Right hindlimb (tissue), 1 donor: ENCODE measurements around the gene BCL2L12.

ENCODE experiments used
- DNase-seq: peaks from one replicate; pipeline ENCODE4 v3.0.0-alpha.2; 2018

The BCL2L12 gene

DNA sequence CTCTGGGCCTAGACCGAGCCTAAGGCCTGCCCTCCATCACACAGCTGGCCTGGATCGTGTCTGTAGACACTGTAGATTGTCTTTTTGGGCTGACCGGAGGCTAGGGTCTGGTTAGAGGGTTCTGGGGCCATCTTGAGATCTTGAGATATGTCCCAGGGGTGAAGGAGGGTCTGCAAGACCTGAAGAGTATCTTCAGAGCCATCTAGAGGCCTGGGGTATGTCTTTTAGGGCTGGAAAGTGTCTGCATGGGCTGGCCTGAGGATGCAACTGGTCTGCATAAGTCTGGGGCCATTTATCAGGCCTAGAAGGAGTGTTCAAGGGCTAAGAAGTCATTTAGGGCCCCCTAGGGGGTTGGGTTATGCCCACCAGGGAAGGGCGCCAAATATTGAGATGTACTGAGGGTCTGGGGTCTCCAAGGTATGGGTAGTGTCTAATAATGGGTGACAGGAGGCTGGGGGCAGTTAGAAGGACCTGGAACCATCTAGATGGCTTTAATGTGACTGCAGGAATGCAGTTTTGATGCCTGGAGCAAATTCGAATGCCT is 23.2 kb upstream of the BCL2L12 start:
- no peak for DNase-seq

DNA sequence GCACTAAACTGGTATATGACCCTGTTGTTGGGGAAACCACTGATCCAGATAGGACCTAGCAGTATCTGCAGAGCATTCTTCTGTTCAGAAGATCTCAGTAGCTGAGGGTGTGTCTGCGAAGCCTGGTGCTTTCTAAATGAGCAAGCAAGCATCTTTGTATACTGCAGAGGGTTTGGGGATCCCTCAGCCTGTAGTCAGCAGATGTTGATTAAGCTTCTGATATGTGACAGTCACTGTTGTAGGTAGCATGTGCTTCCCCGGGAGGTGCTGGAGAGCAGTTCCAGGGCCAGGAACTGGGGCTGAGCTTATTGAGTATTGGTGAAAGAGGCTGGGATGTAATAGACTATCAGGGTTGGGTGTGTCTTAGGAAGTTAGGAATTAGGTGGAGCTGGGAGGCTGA is 22.3 kb upstream of the BCL2L12 start:
- no peak for DNase-seq

DNA sequence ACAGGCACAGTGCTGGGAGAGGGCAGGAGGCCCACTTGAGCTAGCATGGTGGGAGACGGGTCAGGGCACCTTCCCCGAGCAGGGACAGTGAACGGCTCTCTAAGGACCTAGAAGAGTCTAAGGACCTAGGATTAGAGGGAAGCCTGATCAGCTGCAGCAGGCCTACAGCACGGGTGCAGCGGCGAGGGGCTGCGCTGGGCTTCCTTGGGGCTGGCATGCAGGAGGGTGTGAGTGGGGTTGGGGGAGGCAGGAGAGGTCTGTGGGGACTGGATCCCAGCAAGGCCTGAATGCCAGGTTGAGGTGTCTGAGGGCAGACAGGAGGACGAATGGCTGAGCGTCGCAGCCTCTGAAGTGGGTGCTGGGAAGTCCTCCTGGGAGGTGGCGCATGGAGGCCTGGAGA is 20.1 kb upstream of the BCL2L12 start:
- no peak for DNase-seq

DNA sequence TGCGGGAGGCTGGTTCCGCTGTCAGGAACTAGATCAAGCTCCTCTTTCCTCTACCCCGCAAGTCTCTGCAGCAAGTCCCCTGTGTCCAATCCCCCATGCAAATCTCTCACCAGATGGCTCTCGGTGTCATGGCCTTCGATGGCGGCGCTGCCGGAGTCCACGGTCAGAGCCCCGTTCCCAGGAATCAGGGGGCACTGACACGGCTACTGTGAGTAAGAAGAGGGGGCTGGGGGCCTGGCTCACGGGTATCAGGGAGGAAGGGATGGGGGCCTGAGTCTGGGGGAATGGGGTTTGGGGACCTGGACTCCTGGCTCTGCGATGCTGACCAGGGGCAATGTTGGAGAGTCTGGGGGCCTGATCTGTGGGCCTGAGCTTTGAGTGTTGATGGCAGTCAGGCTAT is 19.7 kb upstream of the BCL2L12 start:
- DNase-seq = no peak

DNA sequence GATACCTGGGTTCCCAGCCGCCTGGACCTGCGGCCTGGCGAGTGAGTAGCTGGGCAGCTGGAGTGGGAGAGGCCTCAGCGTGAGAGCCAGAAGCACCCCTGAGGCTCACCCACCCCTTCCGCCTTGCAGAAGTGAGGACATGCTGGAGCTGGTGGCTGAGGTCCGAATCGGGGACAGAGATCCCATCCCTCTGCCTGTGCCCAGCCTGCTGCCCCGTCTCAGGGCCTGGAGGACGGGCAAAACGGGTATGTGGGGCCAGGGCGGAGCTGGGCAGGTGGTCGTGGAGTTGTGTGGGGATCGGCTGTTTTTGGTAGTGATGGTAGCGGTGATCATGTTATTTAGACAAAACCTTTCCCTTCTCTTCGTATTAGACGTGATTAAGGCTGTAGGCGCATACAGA is 19.1 kb upstream of the BCL2L12 start:
- no peak for DNase-seq

DNA sequence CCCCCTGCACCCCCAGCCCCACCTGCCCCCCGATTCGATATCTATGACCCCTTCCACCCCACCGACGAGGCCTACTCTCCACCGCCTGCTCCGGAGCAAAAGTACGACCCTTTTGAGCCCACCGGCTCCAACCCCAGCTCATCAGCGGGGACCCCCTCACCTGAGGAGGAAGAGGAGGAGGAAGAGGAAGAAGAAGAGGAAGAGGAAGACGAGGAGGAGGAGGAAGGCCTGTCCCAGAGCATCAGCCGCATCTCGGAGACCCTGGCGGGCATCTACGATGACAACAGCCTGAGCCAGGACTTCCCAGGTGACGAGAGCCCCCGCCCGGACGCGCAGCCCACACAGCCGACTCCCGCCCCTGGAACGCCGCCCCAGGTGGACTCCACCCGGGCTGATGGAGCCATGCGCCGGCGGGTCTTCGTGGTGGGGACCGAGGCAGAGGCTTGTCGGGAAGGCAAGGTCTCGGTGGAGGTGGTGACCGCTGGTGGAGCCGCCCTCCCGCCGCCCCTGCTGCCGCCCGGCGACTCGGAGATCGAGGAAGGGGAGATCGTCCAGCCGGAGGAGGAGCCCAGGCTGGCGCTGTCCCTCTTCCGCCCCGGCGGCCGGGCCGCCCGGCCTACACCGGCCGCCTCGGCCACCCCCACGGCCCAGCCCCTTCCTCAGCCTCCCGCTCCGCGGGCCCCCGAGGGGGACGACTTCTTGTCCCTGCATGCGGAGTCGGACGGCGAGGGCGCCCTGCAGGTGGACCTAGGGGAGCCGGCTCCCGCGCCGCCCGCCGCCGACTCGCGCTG is 14.5 kb upstream of the BCL2L12 start:
- DNase-seq = no peak

DNA sequence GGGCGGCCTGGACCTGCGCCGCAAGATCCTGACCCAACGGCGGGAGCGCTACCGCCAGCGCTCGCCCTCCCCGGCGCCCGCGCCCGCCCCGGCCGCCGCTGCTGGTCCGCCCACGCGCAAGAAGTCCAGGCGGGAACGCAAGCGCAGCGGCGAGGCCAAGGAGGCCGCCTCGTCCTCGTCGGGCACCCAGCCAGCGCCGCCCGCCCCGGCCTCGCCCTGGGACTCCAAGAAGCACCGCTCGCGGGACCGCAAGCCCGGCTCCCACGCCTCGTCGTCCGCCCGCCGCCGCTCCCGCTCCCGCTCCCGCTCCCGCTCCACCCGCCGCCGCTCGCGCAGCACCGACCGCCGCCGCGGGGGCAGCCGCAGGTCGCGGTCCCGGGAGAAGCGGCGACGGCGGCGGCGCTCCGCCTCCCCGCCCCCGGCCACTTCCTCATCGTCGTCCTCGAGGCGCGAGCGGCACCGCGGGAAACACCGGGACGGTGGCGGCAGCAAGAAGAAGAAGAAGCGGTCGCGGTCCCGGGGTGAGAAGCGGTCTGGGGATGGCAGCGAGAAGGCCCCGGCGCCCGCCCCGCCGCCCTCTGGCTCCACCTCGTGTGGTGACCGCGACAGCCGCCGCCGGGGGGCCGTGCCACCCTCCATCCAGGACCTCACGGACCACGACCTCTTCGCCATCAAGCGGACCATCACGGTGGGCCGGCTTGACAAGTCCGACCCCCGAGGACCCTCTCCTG is 13.7 kb upstream of the BCL2L12 start:
- DNase-seq = no peak

DNA sequence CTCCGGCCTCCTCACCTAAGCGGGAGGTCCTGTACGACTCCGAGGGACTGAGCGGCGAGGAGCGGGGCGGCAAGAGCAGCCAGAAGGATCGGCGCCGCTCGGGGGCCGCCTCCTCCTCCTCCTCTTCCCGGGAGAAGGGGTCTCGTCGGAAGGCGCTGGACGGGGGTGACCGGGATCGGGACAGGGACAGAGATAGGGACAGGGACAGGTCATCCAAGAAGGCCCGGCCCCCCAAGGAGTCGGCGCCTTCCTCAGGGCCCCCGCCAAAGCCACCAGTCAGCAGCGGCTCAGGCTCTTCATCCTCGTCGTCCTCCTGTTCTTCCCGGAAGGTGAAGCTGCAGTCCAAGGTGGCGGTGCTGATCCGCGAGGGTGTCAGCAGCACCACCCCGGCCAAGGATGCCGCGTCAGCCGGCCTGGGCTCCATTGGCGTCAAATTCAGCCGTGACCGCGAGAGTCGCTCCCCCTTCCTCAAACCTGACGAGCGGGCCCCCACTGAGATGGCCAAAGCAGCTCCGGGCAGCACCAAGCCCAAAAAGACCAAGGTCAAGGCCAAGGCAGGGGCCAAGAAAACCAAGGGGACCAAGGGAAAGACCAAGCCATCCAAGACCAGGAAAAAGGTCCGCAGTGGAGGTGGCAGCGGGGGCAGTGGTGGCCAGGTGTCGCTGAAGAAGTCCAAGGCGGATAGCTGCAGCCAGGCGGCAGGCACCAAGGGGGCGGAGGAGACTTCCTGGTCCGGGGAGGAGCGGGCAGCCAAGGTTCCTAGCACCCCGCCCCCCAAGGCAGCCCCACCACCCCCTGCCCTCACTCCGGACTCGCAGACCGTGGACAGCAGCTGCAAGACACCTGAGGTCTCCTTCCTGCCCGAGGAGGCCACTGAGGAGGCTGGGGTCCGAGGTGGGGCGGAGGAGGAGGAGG is 12.9 kb upstream of the BCL2L12 start:
- DNase-seq = no peak

DNA sequence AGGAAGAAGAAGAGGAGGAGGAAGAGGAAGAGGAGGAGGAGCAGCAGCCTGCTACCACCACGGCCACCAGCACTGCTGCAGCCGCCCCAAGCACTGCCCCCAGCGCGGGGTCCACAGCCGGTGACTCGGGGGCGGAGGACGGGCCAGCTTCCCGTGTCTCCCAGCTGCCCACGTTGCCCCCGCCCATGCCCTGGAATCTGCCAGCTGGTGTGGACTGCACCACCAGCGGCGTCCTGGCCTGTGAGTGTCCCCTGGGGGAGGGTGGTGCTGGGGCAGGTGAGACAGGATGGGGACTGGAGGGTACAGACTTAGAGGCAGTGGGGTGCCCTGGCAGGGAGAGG is 12.3 kb upstream of the BCL2L12 start:
- no peak for DNase-seq

DNA sequence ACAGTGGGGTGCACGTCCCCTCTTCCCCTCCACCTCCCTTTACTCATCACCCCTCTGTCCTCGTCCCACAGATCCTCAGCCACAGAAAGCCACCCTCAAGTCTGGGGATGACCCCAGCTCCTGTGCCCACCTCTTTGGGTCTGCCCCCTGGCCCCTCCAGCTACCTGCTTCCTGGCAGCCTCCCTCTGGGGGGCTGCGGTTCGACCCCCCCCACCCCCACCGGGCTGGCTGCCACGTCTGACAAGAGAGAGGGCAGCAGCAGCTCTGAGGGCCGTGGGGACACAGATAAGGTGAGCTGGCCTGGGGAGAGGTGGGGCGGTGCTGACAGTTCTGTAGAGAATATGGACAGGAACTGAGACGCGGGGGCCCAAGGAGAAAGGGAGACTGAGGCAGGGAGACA is 11.2 kb upstream of the BCL2L12 start:
- no peak for DNase-seq

DNA sequence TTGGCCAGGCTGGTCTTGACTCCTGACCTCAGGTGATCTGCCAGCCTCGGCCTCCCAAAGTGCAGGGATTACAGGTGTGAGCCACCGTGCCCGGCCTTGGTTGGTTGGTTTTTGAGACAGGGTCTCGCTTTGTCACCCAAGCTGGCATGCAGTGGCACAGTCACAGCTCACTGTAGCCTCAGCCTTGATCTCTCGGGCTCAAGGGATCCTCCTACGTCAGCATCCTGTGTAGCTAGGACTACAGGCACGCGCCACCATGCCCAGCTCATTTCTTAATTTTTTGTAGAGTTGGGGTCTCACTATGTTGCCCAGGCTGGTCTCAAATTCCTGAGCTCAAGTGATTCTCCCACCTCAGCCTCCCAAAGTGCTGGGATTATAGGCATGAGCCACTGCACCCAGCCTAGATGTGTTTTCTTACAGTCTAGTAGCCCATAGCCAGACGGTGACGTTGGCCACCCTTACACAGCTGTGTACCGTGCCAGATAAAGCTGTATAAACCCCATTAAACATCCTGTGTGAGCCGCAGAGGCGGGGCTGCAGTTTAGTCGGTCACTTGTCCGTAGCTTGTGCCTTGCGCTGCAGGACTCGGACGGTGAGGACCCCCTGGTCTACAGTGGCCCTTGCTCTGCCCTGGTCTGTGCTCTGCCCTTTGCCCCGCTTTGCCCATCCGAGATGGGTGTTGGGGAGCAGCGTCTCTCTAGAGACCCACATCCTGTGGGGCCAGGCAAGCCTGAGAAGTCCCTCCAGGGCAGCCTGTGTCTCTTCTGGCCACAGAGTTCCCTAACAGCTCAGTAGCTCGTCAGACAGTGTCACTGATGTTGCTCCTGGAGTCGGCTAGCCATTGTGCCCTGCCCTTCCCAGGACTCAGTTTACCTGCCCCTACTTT is 9.9 kb upstream of the BCL2L12 start:
- no peak for DNase-seq

DNA sequence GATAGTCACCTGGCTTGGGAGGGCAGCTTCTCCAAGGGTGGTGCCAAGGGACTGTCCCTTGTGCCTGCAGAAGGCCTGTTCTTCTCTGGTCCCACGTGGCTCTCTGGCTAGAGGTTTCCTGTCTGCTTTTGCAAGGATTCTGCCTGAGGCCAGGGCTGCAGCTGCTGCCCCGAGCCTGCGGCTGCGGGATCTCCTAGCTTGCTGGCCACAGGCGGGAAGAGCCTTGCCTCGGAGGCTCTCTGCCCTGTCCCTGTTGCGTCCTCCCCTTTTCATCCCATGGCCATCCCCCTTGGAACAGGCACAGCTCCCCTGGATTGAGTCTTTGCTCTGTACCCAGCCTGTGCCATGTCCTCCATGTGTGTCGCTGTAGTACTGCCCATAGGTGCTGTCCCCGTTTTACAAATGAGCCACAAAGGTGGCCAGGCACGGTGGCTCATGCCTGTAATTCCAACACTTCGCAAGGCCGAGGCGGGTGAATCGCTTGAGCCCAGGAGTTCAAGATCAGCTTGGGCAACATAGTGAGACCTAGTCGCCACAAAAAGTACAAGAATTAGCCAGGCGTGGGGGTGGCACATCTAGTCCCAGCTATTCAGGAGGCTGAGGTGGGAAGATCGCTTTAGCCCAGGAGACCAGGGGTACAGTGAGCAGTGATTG is 9.2 kb upstream of the BCL2L12 start:
- DNase-seq = no peak

DNA sequence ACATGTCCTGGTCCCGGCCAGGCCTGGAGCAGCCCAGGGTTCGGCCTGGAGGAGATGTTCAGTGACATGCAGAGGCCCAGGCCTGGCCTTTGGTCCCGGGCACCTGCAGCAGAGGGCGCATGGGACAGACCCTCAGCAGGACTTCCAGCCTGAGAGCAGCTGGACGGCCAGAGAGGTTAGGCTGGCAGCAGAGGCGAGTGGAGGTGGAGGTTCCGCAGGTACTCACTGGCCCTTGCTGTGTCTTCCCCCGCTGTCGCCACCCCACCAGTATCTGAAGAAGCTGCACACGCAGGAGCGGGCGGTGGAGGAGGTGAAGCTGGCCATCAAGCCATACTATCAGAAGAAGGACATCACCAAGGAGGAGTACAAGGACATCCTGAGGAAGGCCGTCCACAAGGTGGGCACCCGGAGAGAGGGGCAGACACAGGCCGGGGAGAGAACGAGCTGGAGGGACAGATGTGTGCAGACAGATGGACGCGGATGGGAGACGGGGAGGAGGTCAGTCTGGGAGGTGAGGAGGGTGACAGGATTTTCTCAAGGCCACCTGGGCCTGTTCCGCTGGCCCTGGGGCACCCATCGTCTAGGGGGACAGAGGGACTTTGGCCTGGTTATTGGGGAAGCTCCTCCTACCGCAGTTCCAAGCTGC is 8.1 kb upstream of the BCL2L12 start:
- DNase-seq = no peak

DNA sequence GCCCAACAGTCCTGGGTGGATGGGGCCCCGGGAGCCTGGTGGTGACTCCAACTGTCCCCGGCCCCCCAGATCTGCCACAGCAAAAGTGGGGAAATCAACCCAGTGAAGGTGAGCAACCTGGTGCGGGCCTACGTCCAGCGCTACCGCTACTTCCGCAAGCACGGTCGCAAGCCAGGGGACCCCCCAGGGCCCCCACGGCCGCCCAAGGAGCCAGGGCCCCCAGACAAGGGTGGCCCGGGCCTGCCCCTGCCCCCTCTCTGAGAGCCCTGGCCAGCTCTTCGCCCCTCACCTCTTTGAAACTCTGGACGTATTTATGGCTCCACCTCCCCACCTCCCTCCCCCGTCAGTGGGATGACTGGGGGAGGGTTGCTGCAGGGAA is 7.6 kb upstream of the BCL2L12 start:
- no peak for DNase-seq

DNA sequence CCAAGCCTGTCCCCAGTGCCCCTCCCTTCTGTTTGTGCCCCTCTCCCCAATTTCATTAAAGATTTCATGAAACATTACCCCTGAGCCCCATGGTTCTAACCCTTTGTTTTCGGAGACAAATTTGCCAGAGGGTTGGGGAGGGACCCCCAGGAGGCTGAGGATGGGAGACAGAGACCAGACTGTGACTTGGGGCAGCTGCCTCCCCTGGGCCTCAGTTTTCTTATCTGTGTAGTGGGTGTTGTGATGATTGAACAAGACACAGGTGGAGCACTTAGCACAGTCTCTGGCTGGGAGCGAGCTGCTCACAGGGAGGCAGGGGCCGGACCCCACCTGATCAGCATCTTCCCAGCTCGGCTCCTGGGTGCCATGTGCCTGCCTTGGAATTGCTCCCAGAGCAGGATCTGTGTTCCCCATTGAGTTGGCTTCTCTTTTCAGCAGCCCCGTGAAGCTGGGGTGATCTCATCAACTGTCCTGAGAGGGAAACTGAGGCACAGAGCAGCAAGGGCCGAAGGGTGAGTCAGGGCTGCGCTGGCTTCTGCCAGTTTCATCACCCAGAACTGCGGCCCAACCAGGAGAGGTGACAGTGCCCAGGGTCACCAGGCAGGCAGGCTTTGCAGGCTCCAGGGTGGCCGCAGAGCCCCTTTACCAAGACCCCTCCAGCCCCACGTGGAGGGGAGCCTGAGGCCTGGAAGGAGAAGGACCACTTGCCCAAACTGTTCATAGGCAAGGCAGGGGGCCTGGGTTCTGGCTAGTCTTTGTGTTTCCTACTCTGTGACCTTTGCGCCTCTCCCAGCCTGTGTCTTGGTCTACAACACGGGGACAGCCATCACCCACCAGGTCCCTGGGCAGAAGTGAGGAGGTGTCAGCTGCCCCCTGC is 6.9 kb upstream of the BCL2L12 start:
- DNase-seq = no peak

DNA sequence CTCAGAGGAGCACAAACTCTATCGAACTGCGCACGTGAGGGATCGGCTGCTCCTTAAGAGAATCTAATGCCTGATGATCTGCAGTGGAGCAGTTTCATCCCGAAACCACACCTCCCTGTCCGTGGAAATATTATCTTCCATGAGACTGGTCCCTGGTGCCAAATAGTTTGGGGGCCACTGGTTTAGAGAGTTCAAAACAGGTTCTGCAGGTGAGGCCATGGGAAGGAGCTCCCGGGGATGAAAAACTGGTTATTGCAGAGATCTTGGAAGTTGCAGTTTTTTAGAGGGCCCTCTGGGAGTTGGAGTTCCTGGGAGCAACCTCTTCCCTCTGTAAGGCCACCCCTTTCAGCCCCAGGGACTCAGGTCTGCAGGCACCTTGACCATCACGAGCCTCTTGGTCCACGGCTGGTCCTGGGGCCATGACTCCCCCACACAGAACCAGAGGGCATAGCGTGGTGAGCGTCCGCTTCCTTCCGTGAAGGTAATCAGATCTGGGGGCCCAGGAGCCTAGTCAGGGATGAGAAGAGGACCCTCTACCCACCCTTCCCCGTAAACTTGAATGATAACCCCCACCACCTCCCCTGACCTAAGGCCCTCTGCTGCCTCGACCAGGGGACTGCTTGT is 5.3 kb upstream of the BCL2L12 start:
- DNase-seq = no peak

DNA sequence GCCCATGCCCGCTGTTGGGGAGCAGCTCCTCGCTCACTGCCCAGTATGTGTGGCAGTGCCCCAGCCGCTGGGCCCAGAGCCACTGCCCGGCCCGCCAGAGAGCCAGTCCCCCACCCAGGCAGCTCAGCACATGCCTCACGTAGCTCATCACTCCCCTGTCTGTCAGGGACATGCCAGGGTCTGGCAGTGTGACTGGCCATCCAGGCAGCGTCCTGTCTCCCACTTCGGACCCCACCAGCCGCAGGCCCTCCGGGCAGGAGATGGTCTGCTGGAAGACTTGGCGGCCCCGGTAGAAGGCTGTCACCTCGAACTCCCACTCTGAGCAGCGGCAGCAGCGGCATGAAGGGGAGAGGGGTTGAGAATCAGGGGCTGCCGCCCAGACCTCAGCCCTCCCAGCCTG is 3.7 kb upstream of the BCL2L12 start:
- no peak for DNase-seq

DNA sequence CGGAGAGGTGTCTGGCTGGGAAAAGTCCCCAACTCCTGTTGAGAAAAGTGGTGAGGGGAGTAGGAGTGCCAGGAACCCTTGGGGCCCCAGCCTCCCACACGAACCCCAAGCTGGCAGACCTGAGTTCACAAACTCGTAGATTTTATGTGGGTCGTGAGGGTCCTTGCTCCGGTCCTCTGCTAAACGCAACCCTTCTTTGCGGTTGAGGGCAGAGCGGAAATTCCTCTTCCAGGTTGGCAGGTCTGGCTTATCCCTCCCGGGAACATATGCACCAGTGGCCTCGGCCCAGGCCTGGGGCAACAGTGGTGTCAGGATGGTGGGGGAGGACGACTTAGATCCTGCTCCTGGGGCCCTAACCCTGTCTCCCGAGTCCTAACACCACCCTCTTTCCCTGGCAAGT is 2.5 kb upstream of the BCL2L12 start:
- no peak for DNase-seq

DNA sequence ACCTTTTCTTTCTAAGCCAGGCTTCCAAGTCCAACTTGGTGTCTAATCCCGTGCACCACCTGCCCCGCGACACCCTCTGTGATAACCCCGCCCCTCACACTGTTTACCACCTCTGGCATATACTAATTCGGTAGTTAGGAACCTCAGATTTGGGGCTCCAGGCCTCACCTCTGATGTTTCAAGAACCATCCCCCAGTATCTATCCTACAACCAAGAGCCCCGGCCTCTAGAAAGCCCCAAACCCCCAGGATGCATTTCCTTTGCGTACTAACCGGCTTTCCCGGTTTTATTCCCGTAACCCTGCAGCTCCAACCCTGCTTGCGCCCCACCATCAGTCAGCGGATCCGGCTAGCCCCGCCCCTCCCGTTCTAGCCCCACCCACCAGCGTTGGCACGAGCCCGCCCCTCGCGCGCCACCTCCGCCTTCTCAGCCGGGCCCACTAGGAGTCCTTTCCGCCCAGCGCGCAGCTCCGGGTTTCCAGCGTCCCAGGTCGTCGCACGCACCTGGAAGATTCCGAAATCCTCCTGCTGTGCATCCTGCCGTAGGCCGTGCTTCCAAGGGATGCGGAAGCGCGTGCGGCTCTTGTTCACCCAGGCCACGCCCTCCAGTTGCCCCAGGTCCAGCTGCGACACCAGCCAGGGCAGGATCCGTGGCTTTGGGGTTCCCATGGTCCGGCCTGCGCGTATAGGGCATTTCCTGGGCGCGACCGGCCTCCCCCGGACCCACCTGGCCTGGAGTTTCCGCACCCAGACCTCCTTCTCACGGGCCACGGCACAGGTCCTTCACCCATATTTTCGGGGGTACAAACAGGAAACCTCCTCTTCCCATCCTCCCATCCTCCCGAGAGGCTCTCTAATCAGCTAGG is 1.3 kb upstream of the BCL2L12 start:
- peak; percentile 90 for DNase-seq
